Right lobe of liver (tissue), 4 donors: ENCODE measurements around the gene UBQLN1.

Source experiments
- POLR2A ChIP-seq: fragments of 450-650 bp; IDR thresholded peaks from one replicate; pipeline ENCODE4 v1.6.1; 2017; ENCODE audit warnings: antibody characterized with exemption, mild to moderate bottlenecking
- TF ChIP-seq, protein P1 (sequence below), 4 donors: fragments of 200-600 bp in 3 of 4; fragments of 450-650 bp in 1 of 4; IDR thresholded peaks; one replicate each; pipeline versions ENCODE4 v1.5.1 to v1.8.0; 2016 to 2022; ENCODE audit warnings: antibody characterized with exemption in 4 of 4, mild to moderate bottlenecking in 2 of 4
- donor health status: DM: no; HTN: no; CAD: no.
- donor health status: DM: no; HTN: no; CAD: no.
- donor health status: DM: no; HTN: yes; CAD: no.

DNA sequence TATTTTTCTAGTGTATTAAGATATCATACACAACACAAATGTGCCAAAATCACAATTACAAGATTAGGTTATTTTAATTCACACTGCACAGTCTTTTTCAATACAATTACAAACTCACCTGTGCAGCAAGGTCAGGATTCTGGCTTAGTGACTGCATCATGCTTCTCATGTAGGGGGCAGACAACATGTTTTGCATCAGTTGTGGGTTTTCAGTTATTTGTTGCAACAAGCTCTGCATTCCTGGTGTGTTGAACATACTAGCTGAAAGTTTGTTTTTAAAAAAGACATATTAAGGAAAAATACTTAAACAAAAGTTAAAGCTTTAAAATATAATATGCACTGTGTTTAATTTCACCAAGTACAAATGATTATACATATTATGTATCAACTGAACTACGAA is 38.7 kb downstream of the UBQLN1 start:
- TF ChIP-seq, protein P1, sequence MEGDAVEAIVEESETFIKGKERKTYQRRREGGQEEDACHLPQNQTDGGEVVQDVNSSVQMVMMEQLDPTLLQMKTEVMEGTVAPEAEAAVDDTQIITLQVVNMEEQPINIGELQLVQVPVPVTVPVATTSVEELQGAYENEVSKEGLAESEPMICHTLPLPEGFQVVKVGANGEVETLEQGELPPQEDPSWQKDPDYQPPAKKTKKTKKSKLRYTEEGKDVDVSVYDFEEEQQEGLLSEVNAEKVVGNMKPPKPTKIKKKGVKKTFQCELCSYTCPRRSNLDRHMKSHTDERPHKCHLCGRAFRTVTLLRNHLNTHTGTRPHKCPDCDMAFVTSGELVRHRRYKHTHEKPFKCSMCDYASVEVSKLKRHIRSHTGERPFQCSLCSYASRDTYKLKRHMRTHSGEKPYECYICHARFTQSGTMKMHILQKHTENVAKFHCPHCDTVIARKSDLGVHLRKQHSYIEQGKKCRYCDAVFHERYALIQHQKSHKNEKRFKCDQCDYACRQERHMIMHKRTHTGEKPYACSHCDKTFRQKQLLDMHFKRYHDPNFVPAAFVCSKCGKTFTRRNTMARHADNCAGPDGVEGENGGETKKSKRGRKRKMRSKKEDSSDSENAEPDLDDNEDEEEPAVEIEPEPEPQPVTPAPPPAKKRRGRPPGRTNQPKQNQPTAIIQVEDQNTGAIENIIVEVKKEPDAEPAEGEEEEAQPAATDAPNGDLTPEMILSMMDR (IDR thresholded peaks at IDR 0.05), result no peak
- TF ChIP-seq POLR2A, result no peak
